A549 treated with CpdA at 1 μM for 4 hours (cell line): ENCODE measurements around the gene ABCG5. TPM values are rescaled to one million over a fixed set of nuclear protein-coding genes. Genes with fewer than 3 reads are reported as not detected.

Source experiments
- total RNA-seq: library from RNA; stranded (reverse); fragments of 200-300 nt; extraction: Qiagen RNA extraction; gene quantifications from 5 replicates; pipeline ENCODE4 v1.2.3, GENCODE V29; 2022; ENCODE audit warnings: low read depth

The ABCG5 gene
- 0.01 TPM in 1 of 5 replicates, not detected in the others for total RNA-seq

GRCh38 chr2:43838560-43839267 is at the start of gene ABCG5, which contains the start of gene ABCG8:
Gene ABCG5 (minus strand): TSS chr2:43838839. CDS start chr2:43838679, 160 bp downstream.
Gene ABCG8 (plus strand): TSS chr2:43838971. CDS start chr2:43839054, 83 bp downstream.

GRCh38 chr2:43773876-43774613 is 64.6 kb downstream of the ABCG5 start, which contains the start of gene DYNC2LI1:
Gene DYNC2LI1 (plus strand): TSS chr2:43774039. CDS start chr2:43774139, 100 bp downstream.

Other genes with a start within 250 kb of the ABCG5 start
- gene THADA, start 242.8 kb downstream of the ABCG5 start, total RNA-seq, result 20.4 to 30.1 TPM (median 25.5 TPM) in 5 replicates
- 0.65 to 1.5 TPM (median 0.75 TPM) in 5 replicates for gene PLEKHH2, start 201.6 kb downstream of the ABCG5 start, total RNA-seq
- gene C1GALT1C1L, start 162.4 kb downstream of the ABCG5 start, total RNA-seq, result 1.2 to 2.3 TPM (median 1.7 TPM) in 5 replicates
- 12.4 to 20.2 TPM (median 13.1 TPM) in 5 replicates for gene DYNC2LI1, start 64.8 kb downstream of the ABCG5 start, total RNA-seq
- not detected in 5 replicates for gene ABCG8, start 132 bp upstream of the ABCG5 start, total RNA-seq
- gene LRPPRC, start 157.2 kb upstream of the ABCG5 start, total RNA-seq, result 90.0 to 106 TPM (median 103 TPM) in 5 replicates